GM12801 (cell line): ENCODE data around the gene FIZ1.

Experiments
- CTCF ChIP-seq: IDR thresholded peaks from one replicate; pipeline ENCODE4 v1.5.1; 2011; ENCODE audit warnings: control low read depth; ENCODE audit not compliant: insufficient read length; ENCODE audit errors: extremely low read depth

The FIZ1 gene

DNA sequence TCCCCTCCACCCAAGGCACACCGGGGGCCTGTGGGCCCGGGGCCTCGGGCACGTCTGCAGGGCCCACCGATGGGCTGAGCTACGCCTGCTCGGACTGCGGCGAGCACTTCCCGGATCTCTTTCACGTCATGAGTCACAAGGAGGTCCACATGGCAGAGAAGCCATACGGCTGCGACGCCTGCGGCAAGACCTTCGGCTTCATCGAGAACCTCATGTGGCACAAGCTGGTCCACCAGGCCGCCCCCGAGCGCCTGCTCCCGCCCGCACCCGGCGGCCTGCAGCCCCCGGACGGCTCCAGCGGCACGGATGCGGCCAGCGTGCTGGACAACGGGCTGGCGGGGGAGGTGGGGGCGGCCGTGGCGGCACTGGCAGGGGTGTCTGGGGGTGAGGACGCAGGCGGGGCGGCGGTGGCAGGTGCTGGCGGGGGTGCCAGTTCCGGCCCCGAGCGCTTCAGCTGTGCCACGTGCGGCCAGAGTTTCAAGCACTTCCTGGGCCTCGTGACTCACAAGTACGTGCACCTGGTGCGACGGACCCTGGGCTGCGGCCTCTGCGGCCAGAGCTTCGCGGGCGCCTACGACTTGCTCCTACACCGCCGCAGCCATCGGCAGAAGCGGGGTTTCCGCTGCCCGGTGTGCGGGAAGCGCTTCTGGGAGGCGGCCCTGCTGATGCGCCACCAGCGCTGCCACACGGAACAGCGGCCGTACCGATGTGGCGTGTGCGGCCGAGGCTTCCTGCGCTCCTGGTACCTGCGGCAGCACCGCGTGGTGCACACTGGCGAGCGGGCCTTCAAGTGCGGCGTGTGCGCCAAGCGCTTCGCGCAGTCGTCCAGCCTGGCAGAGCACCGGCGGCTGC lies 16.5 kb upstream of the FIZ1 start:
- no peak for TF ChIP-seq CTCF

- TF ChIP-seq CTCF = no peak
These were observed 15.6 kb upstream of the FIZ1 start for GRCh38 chr19:55614711-55615542.

DNA sequence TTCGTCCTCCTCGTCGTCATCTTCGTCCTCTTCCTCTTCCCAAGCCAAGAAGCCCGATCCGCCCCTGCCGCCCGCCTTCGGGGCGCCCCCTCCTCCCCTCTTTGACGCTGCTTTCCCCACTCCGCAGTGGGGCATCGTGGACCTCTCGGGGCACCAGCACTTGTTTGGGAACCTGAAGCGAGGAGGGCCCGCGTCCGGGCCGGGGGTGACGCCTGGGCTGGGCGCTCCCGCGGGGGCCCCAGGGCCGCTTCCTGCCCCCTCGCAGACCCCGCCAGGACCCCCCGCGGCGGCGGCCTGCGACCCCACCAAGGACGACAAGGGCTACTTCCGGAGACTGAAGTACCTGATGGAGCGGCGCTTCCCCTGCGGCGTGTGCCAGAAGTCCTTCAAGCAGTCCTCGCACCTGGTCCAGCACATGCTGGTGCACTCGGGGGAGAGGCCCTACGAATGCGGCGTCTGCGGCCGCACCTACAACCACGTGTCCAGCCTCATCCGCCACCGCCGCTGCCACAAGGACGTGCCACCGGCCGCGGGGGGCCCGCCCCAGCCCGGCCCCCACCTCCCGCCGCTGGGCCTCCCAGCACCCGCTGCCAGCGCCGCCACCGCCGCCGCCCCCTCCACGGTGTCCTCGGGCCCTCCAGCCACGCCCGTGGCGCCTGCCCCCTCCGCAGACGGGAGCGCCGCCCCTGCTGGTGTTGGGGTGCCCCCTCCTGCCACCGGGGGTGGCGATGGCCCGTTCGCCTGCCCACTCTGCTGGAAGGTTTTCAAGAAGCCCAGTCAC lies 14.8 kb upstream of the FIZ1 start:
- TF ChIP-seq CTCF = no peak

- TF ChIP-seq CTCF = no peak
These were observed 14.1 kb upstream of the FIZ1 start for GRCh38 chr19:55613396-55613795.

GRCh38 chr19:55611983-55612645 lies 12.8 kb upstream of the FIZ1 start:
- no peak for TF ChIP-seq CTCF

GRCh38 chr19:55611300-55611982 lies 12.1 kb upstream of the FIZ1 start:
- no peak for TF ChIP-seq CTCF
